ENCODE data around the gene C9orf72. TPM values are rescaled to one million over a fixed set of nuclear protein-coding genes. Genes with fewer than 3 reads are reported as not detected.
A peak's percentile ranks its signal among the peaks of the same experiment; 100 is the strongest.

The C9orf72 gene
- total RNA-seq, 2 donors from 2014 or later = 19.4 to 25.6 TPM

DNA sequence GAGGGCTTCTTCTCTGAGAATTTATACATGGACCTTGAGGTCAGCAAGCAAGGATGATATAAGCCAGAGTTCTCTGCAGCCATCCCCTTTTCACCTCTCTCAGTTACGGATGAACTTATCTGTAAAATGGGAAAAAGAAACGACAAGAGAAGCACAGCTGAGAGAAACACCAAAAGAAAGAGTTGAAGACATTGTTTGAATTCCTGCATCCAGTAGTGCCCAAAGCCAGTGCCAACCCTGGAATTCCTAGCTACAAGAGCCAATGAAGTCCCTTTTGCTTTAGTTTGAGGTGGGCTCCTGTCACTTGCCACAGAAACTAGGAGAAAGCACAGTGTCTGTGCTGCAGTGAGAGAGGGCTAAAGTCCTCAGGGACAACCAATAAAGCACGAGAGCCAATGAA is 37.1 kb downstream of the C9orf72 start:
- H3K4me3 ChIP-seq = no peak overlapping the region
- H3K36me3 ChIP-seq = no peaks in the 10 kb centered on the region
- peaks cover 50 to 76% of the 10 kb centered on the region in 2 donors for H3K4me1 ChIP-seq (ENCODE audit: control insufficient read depth in 1 of 2, low read depth in 2 of 2)
- ATAC-seq (ENCODE audit: insufficient number of reproducible peaks, low FRiP score, low read depth) (no peak), DNase-seq (ENCODE audit: low spot score) (no peak)
- H3K9me3 ChIP-seq = no peaks in the 10 kb centered on the region
- TF ChIP-seq, protein P1, sequence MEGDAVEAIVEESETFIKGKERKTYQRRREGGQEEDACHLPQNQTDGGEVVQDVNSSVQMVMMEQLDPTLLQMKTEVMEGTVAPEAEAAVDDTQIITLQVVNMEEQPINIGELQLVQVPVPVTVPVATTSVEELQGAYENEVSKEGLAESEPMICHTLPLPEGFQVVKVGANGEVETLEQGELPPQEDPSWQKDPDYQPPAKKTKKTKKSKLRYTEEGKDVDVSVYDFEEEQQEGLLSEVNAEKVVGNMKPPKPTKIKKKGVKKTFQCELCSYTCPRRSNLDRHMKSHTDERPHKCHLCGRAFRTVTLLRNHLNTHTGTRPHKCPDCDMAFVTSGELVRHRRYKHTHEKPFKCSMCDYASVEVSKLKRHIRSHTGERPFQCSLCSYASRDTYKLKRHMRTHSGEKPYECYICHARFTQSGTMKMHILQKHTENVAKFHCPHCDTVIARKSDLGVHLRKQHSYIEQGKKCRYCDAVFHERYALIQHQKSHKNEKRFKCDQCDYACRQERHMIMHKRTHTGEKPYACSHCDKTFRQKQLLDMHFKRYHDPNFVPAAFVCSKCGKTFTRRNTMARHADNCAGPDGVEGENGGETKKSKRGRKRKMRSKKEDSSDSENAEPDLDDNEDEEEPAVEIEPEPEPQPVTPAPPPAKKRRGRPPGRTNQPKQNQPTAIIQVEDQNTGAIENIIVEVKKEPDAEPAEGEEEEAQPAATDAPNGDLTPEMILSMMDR (IDR thresholded peaks at IDR 0.05) = no peak
- no peaks in the 10 kb centered on the region for H3K27me3 ChIP-seq (replicated peaks; ENCODE audit: insufficient read depth)
- no peak overlapping the region for H3K27ac ChIP-seq

DNA sequence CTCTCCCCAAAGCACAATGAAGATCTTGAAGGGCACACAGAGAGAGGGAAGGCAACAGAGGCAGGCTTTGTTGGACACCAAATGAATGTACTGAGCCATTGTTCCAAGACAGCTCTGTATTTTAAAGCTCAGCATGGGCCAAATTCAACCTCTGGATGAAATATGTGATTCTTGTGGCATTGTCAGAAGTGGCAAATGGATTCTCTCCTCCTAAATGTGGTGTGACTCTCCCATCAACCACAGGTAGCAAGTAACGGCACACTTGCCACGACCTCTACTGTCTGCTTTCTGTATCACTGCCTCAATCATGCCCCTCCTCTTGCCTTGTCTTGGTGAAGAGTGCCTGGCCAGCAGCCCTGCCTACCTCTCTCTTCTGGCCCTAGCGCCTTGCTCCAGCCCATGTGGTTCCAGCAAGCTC is 37.6 kb downstream of the C9orf72 start:
- DNase-seq (ENCODE audit: low spot score) = no peak
- Histone ChIP-seq H3K27ac (no peak overlapping the region), H3K36me3 (no peaks in the 10 kb centered on the region), H3K9me3 (no peaks in the 10 kb centered on the region), H3K4me3 (no peak overlapping the region), H3K27me3 (replicated peaks; ENCODE audit: insufficient read depth) (no peaks in the 10 kb centered on the region), H3K4me1 (ENCODE audit: control insufficient read depth in 1 of 2, low read depth in 2 of 2) (peaks cover 45 to 72% of the 10 kb centered on the region in 2 donors)
- TF ChIP-seq, protein P1 (IDR thresholded peaks at IDR 0.05) = no peak
- no peak for ATAC-seq (ENCODE audit: insufficient number of reproducible peaks, low FRiP score, low read depth)

DNA sequence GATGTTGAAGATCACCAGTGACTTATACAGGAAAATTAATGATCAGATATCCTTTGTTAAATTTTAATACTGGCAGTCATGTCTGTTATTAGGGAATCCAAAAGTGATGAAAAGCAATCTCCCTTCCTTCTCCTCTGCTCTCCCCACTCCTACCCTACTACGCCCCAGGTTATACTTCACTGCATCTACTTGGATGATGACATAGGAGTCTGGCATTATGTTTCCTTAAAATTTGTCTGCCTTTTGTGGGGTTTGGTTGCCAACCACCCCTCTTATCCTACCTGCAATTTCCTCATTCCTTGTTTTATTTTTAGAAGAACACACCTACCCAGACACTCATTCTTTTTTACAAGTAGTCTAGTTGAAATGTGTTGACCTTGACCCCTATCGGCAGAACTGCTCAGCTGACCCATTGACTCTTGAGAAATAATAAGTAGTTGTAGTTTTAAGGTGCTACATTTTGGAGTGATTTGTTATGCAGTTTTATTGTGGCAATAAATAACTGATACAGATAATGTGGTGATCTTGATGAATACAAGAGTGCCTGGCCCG is 38.5 kb downstream of the C9orf72 start:
- DNase-seq (ENCODE audit: low spot score) = no peak
- no peaks in the 10 kb centered on the region for H3K9me3 ChIP-seq
- H3K27me3 ChIP-seq (replicated peaks; ENCODE audit: insufficient read depth) = no peaks in the 10 kb centered on the region
- peaks cover 37 to 66% of the 10 kb centered on the region in 2 donors for H3K4me1 ChIP-seq (ENCODE audit: control insufficient read depth in 1 of 2, low read depth in 2 of 2)
- H3K36me3 ChIP-seq = no peaks in the 10 kb centered on the region
- ATAC-seq (ENCODE audit: insufficient number of reproducible peaks, low FRiP score, low read depth) = no peak
- H3K4me3 ChIP-seq = no peak overlapping the region
- TF ChIP-seq, protein P1 (IDR thresholded peaks at IDR 0.05) = no peak
- H3K27ac ChIP-seq = peak overlapping the region; percentile 65 to 72

DNA sequence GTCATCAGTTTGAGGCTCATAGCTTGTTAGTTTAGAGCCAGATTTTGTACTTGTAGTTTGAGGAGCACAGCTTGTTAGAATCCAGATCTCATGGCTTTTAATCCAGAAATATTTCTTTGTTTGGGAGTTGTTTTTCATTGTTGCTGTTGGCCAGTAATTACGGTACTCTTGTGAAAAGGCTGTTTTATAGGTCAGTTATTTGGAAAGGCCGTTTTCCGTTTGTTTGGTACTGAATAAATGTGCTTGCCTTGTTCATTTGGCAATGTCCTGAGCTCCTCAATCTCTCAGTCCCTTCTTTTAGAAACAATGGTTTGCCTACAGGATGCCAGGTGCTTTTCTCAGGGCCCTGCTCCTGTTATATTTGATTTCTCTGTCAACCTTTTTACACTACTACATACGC is 39.1 kb downstream of the C9orf72 start:
- TF ChIP-seq, protein P1 (IDR thresholded peaks at IDR 0.05) = no peak
- DNase-seq (ENCODE audit: low spot score) (no peak), ATAC-seq (ENCODE audit: insufficient number of reproducible peaks, low FRiP score, low read depth) (peak; percentile 19)
- Histone ChIP-seq H3K36me3 (no peaks in the 10 kb centered on the region), H3K9me3 (no peaks in the 10 kb centered on the region), H3K27me3 (replicated peaks; ENCODE audit: insufficient read depth) (no peaks in the 10 kb centered on the region), H3K27ac (peak overlapping the region; percentile 65 to 72), H3K4me1 (ENCODE audit: control insufficient read depth in 1 of 2, low read depth in 2 of 2) (peaks cover 32 to 60% of the 10 kb centered on the region in 2 donors), H3K4me3 (peak overlapping the region; percentile 40)

DNA sequence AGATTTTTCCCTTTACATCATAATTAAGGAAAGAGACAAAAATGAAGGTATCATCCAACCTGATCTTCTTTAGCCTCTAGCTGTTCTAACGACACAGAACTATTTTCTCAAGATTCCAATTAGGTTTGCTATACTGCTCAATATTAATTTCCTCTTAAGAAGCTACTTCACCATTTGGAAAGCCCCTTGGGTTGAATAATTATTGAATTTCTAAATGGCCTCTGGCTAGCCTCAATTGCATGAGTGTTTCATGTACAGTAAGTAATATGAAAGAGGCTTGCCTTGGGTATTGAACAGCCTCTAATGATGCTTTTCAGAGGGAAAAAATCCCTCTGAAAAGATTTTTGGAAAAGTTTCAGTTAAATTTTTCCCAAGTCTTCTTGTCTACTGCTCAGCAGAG is 40.0 kb downstream of the C9orf72 start:
- Histone ChIP-seq H3K4me1 (ENCODE audit: control insufficient read depth in 1 of 2, low read depth in 2 of 2) (peaks cover 26 to 52% of the 10 kb centered on the region in 2 donors), H3K27ac (no peak overlapping the region), H3K9me3 (no peaks in the 10 kb centered on the region), H3K27me3 (replicated peaks; ENCODE audit: insufficient read depth) (no peaks in the 10 kb centered on the region), H3K36me3 (no peaks in the 10 kb centered on the region), H3K4me3 (no peak overlapping the region)
- DNase-seq (ENCODE audit: low spot score) = no peak
- TF ChIP-seq, protein P1 (IDR thresholded peaks at IDR 0.05) = no peak
- no peak for ATAC-seq (ENCODE audit: insufficient number of reproducible peaks, low FRiP score, low read depth)

Data from thoracic aorta (tissue), 2 donors.